ENCODE data around the gene ADCY7.

ADCY7 gene

DNA sequence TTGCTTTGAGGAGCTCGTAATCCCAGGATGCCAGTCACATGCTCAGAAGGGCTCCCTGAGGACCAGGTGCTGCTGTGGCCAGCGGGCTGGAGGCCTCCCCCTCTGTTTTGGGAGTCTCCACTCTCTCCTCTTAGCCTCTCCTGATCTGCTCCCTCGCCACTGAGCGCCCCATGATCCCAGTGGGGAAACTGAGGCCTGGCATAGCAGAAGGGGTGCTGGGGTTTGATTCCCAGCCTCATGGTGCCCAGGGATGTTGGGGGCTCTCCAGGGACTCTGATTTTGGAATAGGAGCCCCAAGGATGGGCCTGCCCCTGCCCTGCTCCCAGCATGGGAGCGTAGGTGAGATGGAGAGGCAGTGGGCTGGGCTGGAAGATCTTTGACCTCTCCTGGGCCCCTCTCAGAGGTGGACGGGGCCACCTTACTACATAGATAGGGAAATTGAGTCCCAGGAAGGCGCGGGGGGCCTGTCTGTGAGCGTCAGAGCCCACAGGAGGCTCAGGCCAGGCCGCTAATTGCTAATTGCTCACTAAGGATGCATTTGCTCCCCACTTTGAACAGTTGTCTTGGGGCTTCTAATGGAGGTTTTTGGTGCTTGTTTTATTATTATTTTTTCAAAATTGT, 525 bp upstream of the ADCY7 start (continued):
- no peak for TF ChIP-seq TOX (CRISPR knock-in tag; IDR thresholded peaks at IDR 0.05; ENCODE audit: borderline replicate concordance)
- TF ChIP-seq PPARA (CRISPR knock-in tag; IDR thresholded peaks at IDR 0.05; ENCODE audit: borderline replicate concordance): no peak
- TF ChIP-seq ZNF70 (CRISPR knock-in tag; IDR thresholded peaks at IDR 0.05): no peak
- no peak for TF ChIP-seq ESRRG (CRISPR knock-in tag; IDR thresholded peaks at IDR 0.05)

DNA sequence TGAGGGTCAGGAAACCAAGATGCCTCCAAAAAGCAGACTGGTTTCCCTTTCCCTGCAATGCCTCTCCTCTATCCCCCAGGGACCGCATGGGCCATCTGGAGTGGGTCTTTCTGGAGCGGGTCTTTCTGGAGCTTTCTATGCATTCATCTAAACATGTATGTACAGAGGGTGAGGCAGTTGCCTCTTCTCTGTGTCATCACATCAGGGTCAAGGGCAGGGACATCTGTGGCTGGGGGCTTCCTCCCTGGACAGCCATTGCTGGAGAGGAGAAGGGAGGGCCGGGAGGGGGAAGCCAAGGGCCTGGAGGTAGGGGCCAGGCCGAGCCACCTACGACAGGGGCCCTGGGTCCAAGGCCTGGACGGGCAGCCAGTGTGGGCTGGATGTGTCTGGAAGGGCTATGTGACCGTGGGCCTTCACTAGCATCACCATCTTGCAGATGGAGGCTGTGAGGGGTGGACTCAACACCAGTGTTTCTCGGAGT, 840 bp downstream of the ADCY7 start:
- TF ChIP-seq BACH2 (CRISPR knock-in tag; IDR thresholded peaks at IDR 0.05; ENCODE audit: borderline replicate concordance): no peak
- TF ChIP-seq, protein P1, sequence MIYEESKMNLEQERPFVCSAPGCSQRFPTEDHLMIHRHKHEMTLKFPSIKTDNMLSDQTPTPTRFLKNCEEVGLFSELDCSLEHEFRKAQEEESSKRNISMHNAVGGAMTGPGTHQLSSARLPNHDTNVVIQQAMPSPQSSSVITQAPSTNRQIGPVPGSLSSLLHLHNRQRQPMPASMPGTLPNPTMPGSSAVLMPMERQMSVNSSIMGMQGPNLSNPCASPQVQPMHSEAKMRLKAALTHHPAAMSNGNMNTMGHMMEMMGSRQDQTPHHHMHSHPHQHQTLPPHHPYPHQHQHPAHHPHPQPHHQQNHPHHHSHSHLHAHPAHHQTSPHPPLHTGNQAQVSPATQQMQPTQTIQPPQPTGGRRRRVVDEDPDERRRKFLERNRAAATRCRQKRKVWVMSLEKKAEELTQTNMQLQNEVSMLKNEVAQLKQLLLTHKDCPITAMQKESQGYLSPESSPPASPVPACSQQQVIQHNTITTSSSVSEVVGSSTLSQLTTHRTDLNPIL (CRISPR knock-in tag; IDR thresholded peaks at IDR 0.05; ENCODE audit: low read depth): no peak
- no peak for TF ChIP-seq ZNF70 (CRISPR knock-in tag; IDR thresholded peaks at IDR 0.05)
- TF ChIP-seq OSR1 (CRISPR knock-in tag; IDR thresholded peaks at IDR 0.05): no peak
- no peak for TF ChIP-seq TCF4 (CRISPR knock-in tag; IDR thresholded peaks at IDR 0.05; ENCODE audit: borderline replicate concordance)
- TF ChIP-seq CSDC2 (CRISPR knock-in tag; IDR thresholded peaks at IDR 0.05): no peak
- no peak for TF ChIP-seq ISL1 (CRISPR knock-in tag; IDR thresholded peaks at IDR 0.05)
- no peak for TF ChIP-seq ZNF8 (CRISPR knock-in tag; IDR thresholded peaks at IDR 0.05)
- TF ChIP-seq ARNTL (CRISPR knock-in tag; IDR thresholded peaks at IDR 0.05; ENCODE audit: borderline replicate concordance, low read depth): no peak
- TF ChIP-seq GLIS3 (CRISPR knock-in tag; IDR thresholded peaks at IDR 0.05): no peak
- TF ChIP-seq, protein P2, sequence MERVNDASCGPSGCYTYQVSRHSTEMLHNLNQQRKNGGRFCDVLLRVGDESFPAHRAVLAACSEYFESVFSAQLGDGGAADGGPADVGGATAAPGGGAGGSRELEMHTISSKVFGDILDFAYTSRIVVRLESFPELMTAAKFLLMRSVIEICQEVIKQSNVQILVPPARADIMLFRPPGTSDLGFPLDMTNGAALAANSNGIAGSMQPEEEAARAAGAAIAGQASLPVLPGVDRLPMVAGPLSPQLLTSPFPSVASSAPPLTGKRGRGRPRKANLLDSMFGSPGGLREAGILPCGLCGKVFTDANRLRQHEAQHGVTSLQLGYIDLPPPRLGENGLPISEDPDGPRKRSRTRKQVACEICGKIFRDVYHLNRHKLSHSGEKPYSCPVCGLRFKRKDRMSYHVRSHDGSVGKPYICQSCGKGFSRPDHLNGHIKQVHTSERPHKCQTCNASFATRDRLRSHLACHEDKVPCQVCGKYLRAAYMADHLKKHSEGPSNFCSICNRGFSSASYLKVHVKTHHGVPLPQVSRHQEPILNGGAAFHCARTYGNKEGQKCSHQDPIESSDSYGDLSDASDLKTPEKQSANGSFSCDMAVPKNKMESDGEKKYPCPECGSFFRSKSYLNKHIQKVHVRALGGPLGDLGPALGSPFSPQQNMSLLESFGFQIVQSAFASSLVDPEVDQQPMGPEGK (CRISPR knock-in tag; IDR thresholded peaks at IDR 0.05; ENCODE audit: borderline replicate concordance): no peak
- no peak for TF ChIP-seq ZFP3 (CRISPR knock-in tag; IDR thresholded peaks at IDR 0.05)
- no peak; the same call in 2 of the 3 replicates for ATAC-seq

DNA sequence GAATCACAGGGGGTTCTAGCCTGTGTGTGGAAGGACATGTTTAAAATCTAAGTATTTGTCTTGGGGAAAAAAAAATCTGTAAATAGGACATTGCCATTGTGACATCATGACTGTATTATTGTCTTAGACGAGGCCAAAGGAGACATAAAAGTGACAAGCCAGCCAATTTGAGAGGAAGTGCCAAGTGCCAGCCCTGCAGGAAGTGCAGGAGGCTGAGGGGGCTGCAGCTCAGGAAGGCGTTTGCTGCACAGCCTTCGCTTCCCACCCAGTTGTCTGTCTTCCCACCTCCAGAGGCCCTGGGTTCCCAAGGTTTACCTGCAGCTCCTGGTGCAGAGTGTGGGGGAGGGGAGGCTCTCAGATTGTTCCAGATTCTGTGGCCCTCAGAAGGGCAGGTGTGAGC, 1.3 kb downstream of the ADCY7 start:
- TF ChIP-seq ZC3H10 (CRISPR knock-in tag; IDR thresholded peaks at IDR 0.05) (no peak), ZFP30 (CRISPR knock-in tag; IDR thresholded peaks at IDR 0.05) (no peak), ZNF70 (CRISPR knock-in tag; IDR thresholded peaks at IDR 0.05) (no peak), BACH2 (CRISPR knock-in tag; IDR thresholded peaks at IDR 0.05; ENCODE audit: borderline replicate concordance) (no peak), OSR1 (CRISPR knock-in tag; IDR thresholded peaks at IDR 0.05) (no peak), TOX (CRISPR knock-in tag; IDR thresholded peaks at IDR 0.05; ENCODE audit: borderline replicate concordance) (no peak), ISL1 (CRISPR knock-in tag; IDR thresholded peaks at IDR 0.05) (no peak), CSDC2 (CRISPR knock-in tag; IDR thresholded peaks at IDR 0.05) (no peak), SNAI2 (CRISPR knock-in tag; IDR thresholded peaks at IDR 0.05) (no peak), ARNTL (CRISPR knock-in tag; IDR thresholded peaks at IDR 0.05; ENCODE audit: borderline replicate concordance, low read depth) (no peak), TCF4 (CRISPR knock-in tag; IDR thresholded peaks at IDR 0.05; ENCODE audit: borderline replicate concordance) (no peak), GLIS3 (CRISPR knock-in tag; IDR thresholded peaks at IDR 0.05) (no peak), ZFP3 (CRISPR knock-in tag; IDR thresholded peaks at IDR 0.05) (no peak), RARB (CRISPR knock-in tag; IDR thresholded peaks at IDR 0.05) (no peak)
- TF ChIP-seq, protein P2 (CRISPR knock-in tag; IDR thresholded peaks at IDR 0.05; ENCODE audit: borderline replicate concordance): no peak
- TF ChIP-seq, protein P3, sequence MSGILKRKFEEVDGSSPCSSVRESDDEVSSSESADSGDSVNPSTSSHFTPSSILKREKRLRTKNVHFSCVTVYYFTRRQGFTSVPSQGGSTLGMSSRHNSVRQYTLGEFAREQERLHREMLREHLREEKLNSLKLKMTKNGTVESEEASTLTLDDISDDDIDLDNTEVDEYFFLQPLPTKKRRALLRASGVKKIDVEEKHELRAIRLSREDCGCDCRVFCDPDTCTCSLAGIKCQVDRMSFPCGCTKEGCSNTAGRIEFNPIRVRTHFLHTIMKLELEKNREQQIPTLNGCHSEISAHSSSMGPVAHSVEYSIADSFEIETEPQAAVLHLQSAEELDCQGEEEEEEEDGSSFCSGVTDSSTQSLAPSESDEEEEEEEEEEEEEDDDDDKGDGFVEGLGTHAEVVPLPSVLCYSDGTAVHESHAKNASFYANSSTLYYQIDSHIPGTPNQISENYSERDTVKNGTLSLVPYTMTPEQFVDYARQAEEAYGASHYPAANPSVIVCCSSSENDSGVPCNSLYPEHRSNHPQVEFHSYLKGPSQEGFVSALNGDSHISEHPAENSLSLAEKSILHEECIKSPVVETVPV (CRISPR knock-in tag; IDR thresholded peaks at IDR 0.05): no peak
- TF ChIP-seq, protein P1 (CRISPR knock-in tag; IDR thresholded peaks at IDR 0.05; ENCODE audit: low read depth): no peak
- TF ChIP-seq, protein P4, sequence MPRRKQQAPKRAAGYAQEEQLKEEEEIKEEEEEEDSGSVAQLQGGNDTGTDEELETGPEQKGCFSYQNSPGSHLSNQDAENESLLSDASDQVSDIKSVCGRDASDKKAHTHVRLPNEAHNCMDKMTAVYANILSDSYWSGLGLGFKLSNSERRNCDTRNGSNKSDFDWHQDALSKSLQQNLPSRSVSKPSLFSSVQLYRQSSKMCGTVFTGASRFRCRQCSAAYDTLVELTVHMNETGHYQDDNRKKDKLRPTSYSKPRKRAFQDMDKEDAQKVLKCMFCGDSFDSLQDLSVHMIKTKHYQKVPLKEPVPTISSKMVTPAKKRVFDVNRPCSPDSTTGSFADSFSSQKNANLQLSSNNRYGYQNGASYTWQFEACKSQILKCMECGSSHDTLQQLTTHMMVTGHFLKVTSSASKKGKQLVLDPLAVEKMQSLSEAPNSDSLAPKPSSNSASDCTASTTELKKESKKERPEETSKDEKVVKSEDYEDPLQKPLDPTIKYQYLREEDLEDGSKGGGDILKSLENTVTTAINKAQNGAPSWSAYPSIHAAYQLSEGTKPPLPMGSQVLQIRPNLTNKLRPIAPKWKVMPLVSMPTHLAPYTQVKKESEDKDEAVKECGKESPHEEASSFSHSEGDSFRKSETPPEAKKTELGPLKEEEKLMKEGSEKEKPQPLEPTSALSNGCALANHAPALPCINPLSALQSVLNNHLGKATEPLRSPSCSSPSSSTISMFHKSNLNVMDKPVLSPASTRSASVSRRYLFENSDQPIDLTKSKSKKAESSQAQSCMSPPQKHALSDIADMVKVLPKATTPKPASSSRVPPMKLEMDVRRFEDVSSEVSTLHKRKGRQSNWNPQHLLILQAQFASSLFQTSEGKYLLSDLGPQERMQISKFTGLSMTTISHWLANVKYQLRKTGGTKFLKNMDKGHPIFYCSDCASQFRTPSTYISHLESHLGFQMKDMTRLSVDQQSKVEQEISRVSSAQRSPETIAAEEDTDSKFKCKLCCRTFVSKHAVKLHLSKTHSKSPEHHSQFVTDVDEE (CRISPR knock-in tag; IDR thresholded peaks at IDR 0.05): no peak
- TF ChIP-seq, protein P5, sequence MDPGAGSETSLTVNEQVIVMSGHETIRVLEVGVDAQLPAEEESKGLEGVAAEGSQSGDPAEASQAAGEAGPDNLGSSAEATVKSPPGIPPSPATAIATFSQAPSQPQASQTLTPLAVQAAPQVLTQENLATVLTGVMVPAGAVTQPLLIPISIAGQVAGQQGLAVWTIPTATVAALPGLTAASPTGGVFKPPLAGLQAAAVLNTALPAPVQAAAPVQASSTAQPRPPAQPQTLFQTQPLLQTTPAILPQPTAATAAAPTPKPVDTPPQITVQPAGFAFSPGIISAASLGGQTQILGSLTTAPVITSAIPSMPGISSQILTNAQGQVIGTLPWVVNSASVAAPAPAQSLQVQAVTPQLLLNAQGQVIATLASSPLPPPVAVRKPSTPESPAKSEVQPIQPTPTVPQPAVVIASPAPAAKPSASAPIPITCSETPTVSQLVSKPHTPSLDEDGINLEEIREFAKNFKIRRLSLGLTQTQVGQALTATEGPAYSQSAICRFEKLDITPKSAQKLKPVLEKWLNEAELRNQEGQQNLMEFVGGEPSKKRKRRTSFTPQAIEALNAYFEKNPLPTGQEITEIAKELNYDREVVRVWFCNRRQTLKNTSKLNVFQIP (CRISPR knock-in tag; IDR thresholded peaks at IDR 0.05; ENCODE audit: borderline replicate concordance, low read depth): no peak
- ATAC-seq: no peak

Measured in SK-N-SH treated with all-trans-retinoic acid at 6 μM for 48 hours (cell line).